ENCODE data around the gene PPP1R14D.

- TF ChIP-seq CTCF (IDR thresholded peaks at IDR 0.05; ENCODE audit: extremely low read depth in 1 of 2, insufficient read depth in 1 of 2, low read depth in 1 of 2, low read length in 2 of 2), result no peak
- TF ChIP-seq POLR2AphosphoS5 (IDR thresholded peaks at IDR 0.05; ENCODE audit: insufficient read depth, low read depth, low read length), result no peak
- TF ChIP-seq POLR2A (IDR thresholded peaks at IDR 0.05; ENCODE audit: low read depth, low read length), result no peak
- TF ChIP-seq MAX (IDR thresholded peaks at IDR 0.05; ENCODE audit: insufficient read depth, insufficient read length), result no peak
- no peak for TF ChIP-seq EZH2 (IDR thresholded peaks at IDR 0.05; ENCODE audit: borderline replicate concordance, low read depth, low read length, severe bottlenecking)
- TF ChIP-seq JUN (IDR thresholded peaks at IDR 0.05; ENCODE audit: borderline replicate concordance, insufficient read depth, insufficient read length, low read depth), result no peak
- no peak for TF ChIP-seq MYC (IDR thresholded peaks at IDR 0.05; ENCODE audit: low read depth, low read length)
- no peak for TF ChIP-seq FOS (IDR thresholded peaks at IDR 0.05; ENCODE audit: borderline replicate concordance, insufficient read depth, low read length)
- TF ChIP-seq GATA2 (IDR thresholded peaks at IDR 0.05; ENCODE audit: insufficient read depth, insufficient read length, low read depth, low read length), result no peak
Measured at GRCh38 chr15:40853241-40853890, 24.9 kb upstream of the PPP1R14D start.

All from endothelial cell of umbilical vein (primary cell).